Measurements from ENCODE around the gene HOXC11.
A peak's percentile ranks its signal among the peaks of the same experiment; 100 is the strongest.

The HOXC11 gene

DNA sequence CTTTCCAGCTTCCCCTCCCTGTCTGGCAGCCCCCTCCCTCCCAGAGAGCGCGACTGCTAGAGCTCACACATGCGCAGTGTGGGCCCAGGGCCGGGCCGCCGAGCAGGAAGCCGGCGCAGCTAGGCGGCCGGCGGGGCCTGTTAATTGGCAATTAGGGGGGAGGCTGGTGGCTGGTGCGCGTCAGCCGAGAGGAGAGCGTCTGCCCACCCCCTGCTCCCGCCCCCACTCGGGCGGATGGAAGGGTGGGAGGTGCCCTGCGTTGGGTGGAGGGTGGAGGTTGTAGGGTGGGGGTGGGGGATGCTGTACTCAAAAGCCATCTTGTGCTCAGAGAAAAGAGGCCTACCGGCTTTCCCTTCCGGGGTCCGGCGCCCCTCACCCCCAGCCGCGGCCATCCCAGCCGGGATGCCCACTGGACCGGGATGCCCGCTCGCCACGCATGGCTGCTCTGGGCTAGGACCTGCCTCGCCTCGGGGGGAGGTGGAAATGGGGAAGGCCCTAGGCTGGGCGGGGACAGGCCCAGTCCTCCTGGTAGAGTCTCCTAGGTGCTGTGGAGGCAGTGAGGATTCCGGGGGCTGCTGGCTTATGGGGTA lies 45.0 kb downstream of the HOXC11 start:
- peak overlapping the region; percentile 99 for H2AFZ ChIP-seq (ENCODE audit: low read depth)
- peak overlapping the region; percentile 49; the same call in 1 of the 2 replicates for H3K9ac ChIP-seq
- peaks cover 85% of the 10 kb centered on the region for H3K27me3 ChIP-seq (ENCODE audit: insufficient read depth, low read depth)
- TF ChIP-seq, protein P1, sequence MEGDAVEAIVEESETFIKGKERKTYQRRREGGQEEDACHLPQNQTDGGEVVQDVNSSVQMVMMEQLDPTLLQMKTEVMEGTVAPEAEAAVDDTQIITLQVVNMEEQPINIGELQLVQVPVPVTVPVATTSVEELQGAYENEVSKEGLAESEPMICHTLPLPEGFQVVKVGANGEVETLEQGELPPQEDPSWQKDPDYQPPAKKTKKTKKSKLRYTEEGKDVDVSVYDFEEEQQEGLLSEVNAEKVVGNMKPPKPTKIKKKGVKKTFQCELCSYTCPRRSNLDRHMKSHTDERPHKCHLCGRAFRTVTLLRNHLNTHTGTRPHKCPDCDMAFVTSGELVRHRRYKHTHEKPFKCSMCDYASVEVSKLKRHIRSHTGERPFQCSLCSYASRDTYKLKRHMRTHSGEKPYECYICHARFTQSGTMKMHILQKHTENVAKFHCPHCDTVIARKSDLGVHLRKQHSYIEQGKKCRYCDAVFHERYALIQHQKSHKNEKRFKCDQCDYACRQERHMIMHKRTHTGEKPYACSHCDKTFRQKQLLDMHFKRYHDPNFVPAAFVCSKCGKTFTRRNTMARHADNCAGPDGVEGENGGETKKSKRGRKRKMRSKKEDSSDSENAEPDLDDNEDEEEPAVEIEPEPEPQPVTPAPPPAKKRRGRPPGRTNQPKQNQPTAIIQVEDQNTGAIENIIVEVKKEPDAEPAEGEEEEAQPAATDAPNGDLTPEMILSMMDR (conservative IDR thresholded peaks at IDR 0.05; ENCODE audit: low read depth, low read length) = no peak
- peak overlapping the region; percentile 96 for H3K4me2 ChIP-seq
- H3K27ac ChIP-seq = no peak overlapping the region
- H3K4me3 ChIP-seq (IDR thresholded peaks at IDR 0.05; ENCODE audit: insufficient read depth, low read depth, low read length) = peak overlapping the region; percentile 41
- H3K4me1 ChIP-seq (ENCODE audit: low read depth, poor library complexity, severe bottlenecking) = peaks cover 17% of the 10 kb centered on the region
- no peaks in the 10 kb centered on the region for H3K36me3 ChIP-seq (ENCODE audit: insufficient read depth)
- H4K20me1 ChIP-seq (ENCODE audit: insufficient read depth) = no peaks in the 10 kb centered on the region
- no peaks in the 10 kb centered on the region for H3K79me2 ChIP-seq (ENCODE audit: insufficient read depth, low read depth)

DNA sequence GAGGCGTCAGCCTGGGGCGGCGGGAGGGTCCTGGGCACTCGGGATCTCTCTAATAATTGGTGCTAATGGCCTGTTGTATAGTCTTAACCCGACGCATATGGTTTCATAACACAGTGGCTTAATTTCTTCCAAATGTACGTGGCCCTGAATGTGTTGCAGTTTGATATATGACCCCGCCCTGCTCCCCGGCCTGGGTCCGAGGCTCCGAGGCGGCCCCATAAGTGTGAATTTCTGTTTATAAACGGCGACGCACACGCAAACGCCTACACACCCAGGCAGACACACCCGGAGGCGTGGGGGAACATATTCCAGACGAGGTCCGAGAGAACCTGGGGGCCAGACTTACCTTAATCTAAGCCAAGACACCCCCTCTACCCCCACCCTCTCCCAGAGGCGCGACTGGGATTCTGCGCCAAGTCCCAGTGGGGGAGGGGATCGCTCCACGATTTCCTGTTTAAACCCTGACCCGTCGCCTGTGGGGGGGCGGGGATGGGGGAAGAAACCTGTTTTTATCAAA lies 45.6 kb downstream of the HOXC11 start:
- Histone ChIP-seq H3K36me3 (ENCODE audit: insufficient read depth) (no peaks in the 10 kb centered on the region), H3K4me1 (ENCODE audit: low read depth, poor library complexity, severe bottlenecking) (peaks cover 17% of the 10 kb centered on the region), H3K4me2 (peak overlapping the region; percentile 96), H3K4me3 (IDR thresholded peaks at IDR 0.05; ENCODE audit: insufficient read depth, low read depth, low read length) (no peak overlapping the region), H3K27me3 (ENCODE audit: insufficient read depth, low read depth) (peaks cover 85% of the 10 kb centered on the region), H4K20me1 (ENCODE audit: insufficient read depth) (no peaks in the 10 kb centered on the region), H3K27ac (no peak overlapping the region), H3K9ac (peak overlapping the region; percentile 49; the same call in 1 of the 2 replicates), H3K79me2 (ENCODE audit: insufficient read depth, low read depth) (no peaks in the 10 kb centered on the region), H2AFZ (ENCODE audit: low read depth) (peak overlapping the region; percentile 99)
- TF ChIP-seq, protein P1 (conservative IDR thresholded peaks at IDR 0.05; ENCODE audit: low read depth, low read length) = no peak

DNA sequence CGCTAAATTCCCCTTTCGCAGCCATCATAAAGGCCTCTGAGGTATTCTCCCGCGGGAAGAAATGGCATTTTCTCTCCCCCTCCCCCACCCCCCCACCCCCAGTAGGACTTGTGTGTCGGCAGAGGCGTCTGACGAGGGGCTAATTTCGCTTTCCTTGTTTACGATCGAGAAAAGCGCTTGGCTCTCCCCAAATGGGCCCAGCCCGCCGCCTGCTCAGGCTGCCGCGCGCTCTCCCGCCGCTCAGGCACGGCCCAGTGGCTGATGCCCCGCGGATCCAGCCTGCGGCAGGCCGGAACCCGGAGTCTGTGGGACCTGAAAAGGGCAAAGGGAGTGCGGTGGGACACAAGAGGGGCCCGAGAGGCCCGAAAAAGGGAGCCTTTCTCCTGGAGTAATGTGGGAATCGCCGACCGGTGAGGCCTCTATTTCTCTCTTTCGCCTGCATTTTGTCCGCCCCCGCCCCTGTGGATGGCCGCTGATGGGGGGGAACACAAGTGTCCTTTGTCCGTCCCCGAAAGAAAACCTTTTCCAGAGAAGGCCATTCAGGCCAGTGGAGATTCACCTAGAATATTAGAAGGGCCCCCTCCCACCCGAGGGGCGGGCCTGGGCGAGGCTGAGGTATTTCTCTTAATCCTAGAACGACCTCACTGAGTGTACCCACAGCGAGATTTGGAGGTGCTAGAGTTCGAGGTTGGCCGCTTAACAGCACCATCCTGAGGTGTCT lies 46.3 kb downstream of the HOXC11 start:
- Histone ChIP-seq H3K36me3 (ENCODE audit: insufficient read depth) (no peaks in the 10 kb centered on the region), H3K27ac (no peak overlapping the region), H3K9ac (no peak overlapping the region), H3K79me2 (ENCODE audit: insufficient read depth, low read depth) (no peaks in the 10 kb centered on the region), H2AFZ (ENCODE audit: low read depth) (no peak overlapping the region), H3K4me2 (no peak overlapping the region), H3K4me3 (IDR thresholded peaks at IDR 0.05; ENCODE audit: insufficient read depth, low read depth, low read length) (no peak overlapping the region), H4K20me1 (ENCODE audit: insufficient read depth) (no peaks in the 10 kb centered on the region), H3K4me1 (ENCODE audit: low read depth, poor library complexity, severe bottlenecking) (peaks cover 17% of the 10 kb centered on the region), H3K27me3 (ENCODE audit: insufficient read depth, low read depth) (peaks cover 85% of the 10 kb centered on the region)
- TF ChIP-seq, protein P1 (conservative IDR thresholded peaks at IDR 0.05; ENCODE audit: low read depth, low read length) = no peak

DNA sequence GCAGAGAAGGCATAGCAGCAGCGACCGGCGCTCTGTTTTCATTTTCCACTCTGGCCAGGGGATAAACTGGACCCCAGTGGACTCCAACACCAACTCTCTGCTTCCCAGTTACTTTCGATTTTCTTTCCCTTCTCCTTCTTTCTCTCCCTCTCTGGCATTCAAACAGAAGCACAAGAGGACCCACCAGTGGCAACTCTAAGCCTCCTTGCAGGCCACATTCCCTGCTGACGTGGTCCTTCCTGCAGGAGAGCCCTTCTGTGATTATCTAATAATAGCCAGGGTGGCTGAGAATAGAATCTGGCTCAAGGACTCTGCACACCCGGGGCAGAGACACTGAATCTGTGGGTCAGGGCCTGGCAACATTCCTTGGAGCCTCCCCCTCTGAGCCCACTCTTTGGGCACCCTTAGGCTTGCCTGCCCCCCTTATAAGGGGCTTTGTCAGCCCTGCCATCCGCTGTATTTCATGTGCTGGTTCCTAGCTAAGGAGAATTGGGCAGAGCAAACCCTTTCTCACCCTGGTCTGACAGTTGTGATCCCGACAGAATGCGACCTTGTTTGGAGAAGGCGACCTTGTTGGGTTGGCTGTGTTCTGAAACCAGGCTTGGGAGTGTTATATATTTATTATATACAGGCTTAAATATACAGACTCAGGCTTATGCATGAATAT lies 47.1 kb downstream of the HOXC11 start:
- H3K27me3 ChIP-seq (ENCODE audit: insufficient read depth, low read depth) = peaks cover 85% of the 10 kb centered on the region

More for the DNA sequence above, 47.1 kb downstream of the HOXC11 start:
- H3K9ac ChIP-seq = no peak overlapping the region
- no peaks in the 10 kb centered on the region for H4K20me1 ChIP-seq (ENCODE audit: insufficient read depth)
- H3K36me3 ChIP-seq (ENCODE audit: insufficient read depth) = no peaks in the 10 kb centered on the region
- H3K27ac ChIP-seq = no peak overlapping the region
- no peak overlapping the region for H3K4me3 ChIP-seq (IDR thresholded peaks at IDR 0.05; ENCODE audit: insufficient read depth, low read depth, low read length)
- TF ChIP-seq, protein P1 (conservative IDR thresholded peaks at IDR 0.05; ENCODE audit: low read depth, low read length) = no peak
- H3K79me2 ChIP-seq (ENCODE audit: insufficient read depth, low read depth) = no peaks in the 10 kb centered on the region
- no peak overlapping the region for H3K4me2 ChIP-seq
- no peak overlapping the region for H2AFZ ChIP-seq (ENCODE audit: low read depth)
- peaks cover 17% of the 10 kb centered on the region for H3K4me1 ChIP-seq (ENCODE audit: low read depth, poor library complexity, severe bottlenecking)
